GF-D8 (cell line): ENCODE data around the gene HSF4.

Experiments
- DNase-seq: peaks from one replicate; lab custom pipeline; 2025; lab: John Stamatoyannopoulos, UW

HSF4 gene

GRCh38 chr16:67166598-67167168 lies 2.1 kb downstream of the HSF4 start:
- no peak for DNase-seq

DNA sequence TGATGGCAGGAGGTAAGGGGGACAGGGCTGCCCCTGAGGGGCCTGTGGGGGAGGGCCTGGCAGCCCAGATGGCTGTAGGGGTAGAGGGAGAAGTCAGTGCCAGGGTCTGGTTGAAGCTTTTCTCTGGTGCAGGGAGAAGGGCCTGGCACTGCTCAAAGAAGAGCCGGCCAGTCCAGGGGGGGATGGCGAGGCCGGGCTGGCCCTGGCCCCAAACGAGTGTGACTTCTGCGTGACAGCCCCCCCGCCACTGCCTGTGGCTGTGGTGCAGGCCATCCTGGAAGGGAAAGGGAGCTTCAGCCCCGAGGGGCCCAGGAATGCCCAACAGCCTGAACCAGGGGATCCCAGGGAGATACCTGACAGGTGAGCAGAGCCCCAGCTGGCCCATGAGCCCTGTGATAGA lies 3.0 kb downstream of the HSF4 start:
- no peak for DNase-seq

- no peak for DNase-seq
These were observed 4.5 kb downstream of the HSF4 start for GRCh38 chr16:67169011-67169451.

- DNase-seq = no peak
These were observed 5.2 kb downstream of the HSF4 start for GRCh38 chr16:67169642-67170167.

DNA sequence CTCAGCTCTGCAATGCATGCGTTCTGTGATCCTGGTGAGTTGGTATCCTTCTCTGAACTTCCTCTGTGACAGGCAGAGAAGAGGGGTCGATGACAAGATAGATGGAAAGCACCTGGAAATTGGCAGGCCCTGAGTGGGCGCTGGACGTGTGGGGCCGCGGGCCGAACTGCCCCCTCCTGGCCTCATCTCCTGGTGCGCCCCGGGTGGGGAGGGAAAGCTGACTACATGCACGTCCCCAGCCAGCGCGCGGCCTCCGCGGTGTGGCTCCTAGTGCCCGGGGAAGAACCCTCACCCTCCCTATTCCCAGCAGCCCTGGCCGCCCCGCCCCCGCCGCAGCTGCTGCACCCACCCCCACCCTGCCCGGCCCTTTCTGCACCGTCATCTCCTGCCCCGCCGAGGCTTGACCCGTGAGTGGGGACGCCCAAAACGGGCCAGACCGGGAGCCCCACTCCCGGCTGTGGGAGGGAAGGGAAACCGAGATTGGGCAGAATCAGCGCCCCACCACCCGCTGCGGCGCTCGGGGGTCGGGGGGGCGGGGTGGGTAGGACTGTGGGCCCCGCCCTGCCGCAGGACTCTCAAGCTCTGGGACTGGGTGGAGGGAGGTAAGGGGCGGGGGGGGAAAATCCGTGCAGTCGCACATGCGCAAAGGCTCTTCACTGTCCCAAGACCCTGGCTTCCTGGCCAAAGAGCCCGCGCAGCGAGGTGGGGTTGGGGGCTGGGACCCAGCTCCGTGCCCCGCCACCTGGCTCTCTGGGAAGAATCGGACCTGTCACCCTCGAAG lies 5.8 kb downstream of the HSF4 start, which contains the start of gene NOL3:
TSS of gene NOL3 (plus strand) at position 371 of the 781 bp plus-strand sequence.
- peak; percentile 33 for DNase-seq

DNA sequence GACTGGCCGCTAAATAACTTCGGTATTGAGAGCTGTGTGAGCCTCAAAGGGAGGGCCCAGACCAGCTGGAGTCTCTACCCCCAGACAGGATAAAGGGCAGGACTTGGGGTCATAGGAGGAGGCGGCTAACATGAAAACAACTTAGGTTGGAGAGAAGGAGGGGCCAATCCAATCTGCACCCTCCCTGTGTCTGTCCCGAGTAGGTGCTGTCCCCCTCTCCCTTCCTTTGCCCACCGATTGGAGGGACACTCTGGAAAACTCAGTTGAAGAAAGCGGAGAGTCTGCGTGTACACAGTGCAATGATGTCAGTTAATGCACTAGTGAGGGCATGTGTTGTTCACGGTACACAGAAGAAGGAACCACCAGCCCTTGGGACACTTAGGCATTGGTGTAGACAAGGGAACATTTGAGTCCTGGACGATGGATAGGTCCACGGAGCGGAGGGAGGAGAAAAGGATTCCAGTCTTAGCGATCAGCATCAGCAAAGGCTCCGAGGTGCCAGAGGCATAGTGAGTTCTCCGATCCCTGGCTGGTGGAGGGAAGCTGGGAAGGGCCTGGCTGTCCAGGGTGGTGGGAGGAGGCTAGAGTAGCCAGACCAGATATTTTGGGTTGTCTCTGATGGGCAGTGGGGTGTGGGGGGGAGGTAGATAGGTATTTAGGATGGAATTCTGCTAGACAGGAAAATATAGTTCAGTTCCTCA lies 6.6 kb downstream of the HSF4 start:
- no peak for DNase-seq

GRCh38 chr16:67173323-67173722 lies 8.8 kb downstream of the HSF4 start:
- DNase-seq = no peak

DNA sequence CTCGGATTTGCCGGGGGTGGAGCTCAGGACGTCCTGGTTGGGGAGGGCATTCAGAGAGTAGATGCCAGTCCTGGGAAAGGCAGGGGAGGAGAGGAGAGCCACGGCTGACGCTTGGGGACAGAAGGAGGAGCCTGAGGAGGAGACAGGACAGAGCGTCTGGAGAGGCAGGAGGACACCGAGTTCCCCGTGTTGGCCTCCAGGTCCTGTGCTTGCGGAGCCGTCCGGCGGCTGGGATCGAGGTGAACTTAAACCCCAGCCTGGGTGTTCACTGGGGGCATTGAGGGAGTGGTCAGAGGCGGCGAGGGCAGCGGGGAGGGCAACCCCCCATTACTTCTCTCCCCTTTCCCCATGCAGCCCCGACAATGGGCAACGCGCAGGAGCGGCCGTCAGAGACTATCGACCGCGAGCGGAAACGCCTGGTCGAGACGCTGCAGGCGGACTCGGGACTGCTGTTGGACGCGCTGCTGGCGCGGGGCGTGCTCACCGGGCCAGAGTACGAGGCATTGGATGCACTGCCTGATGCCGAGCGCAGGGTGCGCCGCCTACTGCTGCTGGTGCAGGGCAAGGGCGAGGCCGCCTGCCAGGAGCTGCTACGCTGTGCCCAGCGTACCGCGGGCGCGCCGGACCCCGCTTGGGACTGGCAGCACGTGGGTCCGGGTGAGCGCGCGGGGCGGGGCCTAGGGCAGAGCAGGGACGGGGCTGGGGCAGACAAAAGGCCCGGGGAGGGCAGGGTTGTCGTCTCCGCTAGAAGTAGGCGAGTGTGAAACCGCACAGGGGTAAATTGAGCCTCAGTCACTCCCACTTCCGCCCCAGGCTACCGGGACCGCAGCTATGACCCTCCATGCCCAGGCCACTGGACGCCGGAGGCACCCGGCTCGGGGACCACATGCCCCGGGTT lies 9.5 kb downstream of the HSF4 start:
- peak; percentile 56 for DNase-seq

- no peak for DNase-seq
These were observed 10.2 kb downstream of the HSF4 start for GRCh38 chr16:67174706-67175231.

GRCh38 chr16:67176662-67177061 lies 12.1 kb downstream of the HSF4 start:
- DNase-seq = no peak

DNA sequence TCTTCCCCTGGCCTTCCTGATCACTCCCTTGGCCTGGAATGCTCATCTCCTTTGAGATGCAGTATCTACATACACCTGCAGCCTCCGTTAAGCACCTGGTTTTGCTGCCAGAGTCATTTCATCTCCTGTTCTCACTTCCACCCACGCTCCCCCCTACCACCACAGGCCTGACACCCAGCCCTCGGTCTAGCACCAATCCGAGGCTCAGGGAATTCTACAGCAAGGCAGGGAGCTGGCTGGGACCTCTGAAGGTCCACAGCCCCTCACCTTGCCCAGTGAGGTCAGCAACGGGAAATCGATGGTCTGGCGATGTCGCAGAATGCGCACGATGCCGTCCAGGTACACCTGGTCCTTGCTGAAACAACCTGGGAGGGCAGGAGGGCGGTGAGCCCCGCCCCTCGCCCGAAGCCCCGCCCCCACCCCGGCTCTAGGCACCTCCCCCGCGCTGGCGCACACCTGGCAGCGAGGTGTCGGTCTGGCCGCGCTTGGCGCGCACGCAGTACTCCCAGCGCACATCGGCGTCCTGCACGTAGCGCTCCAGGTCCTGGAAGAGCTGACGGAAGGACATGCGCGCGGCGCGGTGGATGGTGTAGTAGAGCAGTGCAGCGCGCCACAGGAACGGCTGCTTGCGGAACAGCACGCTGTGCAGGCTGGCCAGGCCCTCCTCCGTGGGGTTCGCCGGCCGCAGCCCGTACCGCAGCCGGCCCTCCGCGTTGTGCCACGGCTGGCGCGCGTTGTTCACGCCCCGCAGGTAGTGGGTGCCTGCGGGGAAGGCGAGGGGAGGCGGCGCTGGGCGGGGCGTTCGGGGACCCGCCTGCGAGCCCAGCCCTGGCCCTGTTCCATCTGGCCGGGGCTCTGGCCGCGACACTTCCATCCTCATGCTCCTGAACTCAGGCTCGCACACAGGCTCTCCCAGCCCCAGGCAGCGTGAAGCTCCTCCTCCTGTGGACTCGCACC lies 13.5 kb downstream of the HSF4 start:
- DNase-seq = no peak

- no peak for DNase-seq
These were observed 15.0 kb downstream of the HSF4 start for GRCh38 chr16:67179421-67180080.

- DNase-seq = no peak
These were observed 15.6 kb downstream of the HSF4 start for GRCh38 chr16:67180166-67180565.

GRCh38 chr16:67181346-67181745 lies 16.8 kb downstream of the HSF4 start:
- no peak for DNase-seq

DNA sequence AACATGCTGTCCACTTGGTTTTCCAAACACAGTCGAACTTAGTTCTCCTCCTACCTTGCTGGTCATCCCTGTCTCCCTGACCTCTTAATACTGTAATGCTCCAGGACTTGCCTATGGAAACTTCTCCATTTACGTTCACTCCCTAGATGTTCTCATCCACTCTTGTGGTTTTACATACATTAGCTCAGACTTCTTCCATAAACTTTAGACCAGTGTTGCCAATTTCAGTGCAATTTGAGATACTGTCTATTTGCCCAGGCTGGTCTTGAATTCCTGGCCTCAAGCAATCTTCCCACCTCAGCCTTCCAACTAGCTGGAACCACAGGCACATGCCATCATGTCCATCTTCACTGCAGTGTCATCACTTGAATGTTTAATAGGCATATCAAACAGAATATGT lies 17.7 kb downstream of the HSF4 start:
- no peak for DNase-seq

DNA sequence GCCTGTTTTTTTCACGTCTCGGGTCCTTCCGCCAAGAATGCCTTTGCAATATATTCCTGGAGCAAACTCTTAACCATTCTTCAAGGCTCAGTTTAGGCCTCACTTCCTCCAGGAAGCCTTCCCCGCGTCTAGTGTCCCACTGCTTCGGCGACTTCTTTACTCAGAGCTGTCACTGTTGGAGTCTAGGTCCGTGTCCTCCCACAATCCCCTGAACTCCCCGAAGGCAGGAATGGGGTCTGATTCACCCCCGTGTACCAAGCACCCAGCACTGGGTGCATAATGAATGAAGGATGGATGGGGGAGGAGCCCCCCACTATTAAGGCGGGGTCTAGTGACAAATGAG lies 18.7 kb downstream of the HSF4 start:
- no peak for DNase-seq

DNA sequence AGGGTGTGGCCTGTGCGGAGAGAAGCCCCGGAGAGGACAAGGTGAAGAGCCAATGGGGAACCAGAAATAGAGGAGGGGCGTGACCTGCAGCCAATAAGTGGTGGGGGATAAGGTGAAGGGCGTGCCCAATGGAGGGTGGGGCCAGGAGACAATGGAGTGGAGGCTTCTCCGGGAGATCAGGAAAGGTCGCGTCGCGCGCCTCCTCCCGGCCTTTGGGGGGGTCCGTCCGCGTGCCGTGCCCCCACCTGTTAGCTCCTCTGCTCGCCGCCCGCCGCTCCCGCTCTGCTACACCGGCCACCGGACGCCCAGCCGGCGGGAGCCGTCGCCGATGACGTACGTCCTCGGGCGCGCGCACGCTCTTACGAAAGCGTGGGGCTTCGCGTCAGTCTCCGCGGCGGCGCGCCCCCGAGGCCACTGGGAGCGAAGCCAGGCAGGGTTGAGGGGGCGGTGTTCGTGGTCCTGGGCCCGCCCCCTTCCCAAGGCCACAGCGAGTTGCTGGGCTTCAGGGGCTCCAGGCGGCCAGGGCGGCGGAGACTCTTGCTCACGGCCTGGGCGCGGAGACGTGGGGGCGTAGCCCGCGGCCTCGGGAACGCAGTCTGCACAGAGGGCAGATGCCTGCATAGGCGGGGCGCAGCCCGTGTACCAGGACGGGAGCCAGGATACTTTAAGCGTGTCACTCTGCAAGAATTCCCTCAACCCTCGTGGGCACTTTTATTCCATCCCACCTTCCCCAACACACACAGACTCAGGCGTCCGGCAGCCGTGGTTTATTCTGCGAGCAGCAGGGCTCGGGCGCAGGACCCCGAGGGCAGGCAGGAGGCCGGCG lies 19.3 kb downstream of the HSF4 start, which contains the start of gene MATCAP1:
TSS of gene MATCAP1 (minus strand) at position 337 of the 826 bp plus-strand sequence. CDS start 3,353 bp downstream, outside the sequence.
- peak; percentile 97 for DNase-seq

DNA sequence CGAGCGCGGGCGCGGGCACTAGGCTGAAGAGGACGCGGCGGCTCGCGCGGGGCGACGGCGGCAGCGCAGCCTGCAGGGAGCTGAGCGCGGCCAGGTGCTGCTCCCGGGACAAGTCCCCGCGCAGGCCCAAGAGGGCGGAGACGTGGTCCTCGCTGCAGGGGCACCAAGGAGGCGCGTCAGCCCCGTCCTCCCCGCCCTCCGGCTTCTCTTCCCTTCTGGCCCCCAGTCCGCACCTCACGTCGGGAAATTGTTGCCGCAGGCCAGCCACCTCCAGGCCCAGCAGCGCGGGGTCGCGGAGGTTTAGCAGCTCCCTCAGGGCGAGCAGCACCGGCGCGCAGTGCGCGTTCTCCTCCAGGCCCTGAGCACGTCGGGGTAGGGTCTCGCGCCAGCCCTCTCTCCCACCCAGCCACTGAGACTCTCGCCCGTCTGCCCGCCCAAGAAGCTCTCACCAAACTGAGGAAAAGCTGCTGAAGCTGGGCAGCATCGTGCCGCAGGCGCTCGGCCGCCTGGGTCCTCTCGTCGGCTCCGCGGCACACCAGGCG lies 20.0 kb downstream of the HSF4 start:
- no peak for DNase-seq
